ENCODE measurements around the gene EHBP1L1. TPM values are rescaled to one million over a fixed set of nuclear protein-coding genes. Genes with fewer than 3 reads are reported as not detected.

Gene EHBP1L1
- total and polyA plus RNA-seq, 8 donors = 28.5 to 133 (median 36.0) TPM

GRCh38 chr11:65595131-65595530 lies 19.3 kb downstream of the EHBP1L1 start:
- DNase-seq = no peak
- peaks cover 0 to 78% of the 10 kb centered on the region in 2 donors for H3K36me3 ChIP-seq
- intact Hi-C loops (cut with DNase I) = loop anchor here in 1 of 2 donors (10.0 kb wide), 1 partner anchor 50 kb away; no protein-coding TSS in a partner anchor

GRCh38 chr11:65595543-65596281 lies 19.9 kb downstream of the EHBP1L1 start, which contains the start of gene KCNK7:
KCNK7 (minus strand) TSS chr11:65595800; CDS start chr11:65595772, 28 bp downstream.
- no peak for TF ChIP-seq CTCF (IDR thresholded peaks at IDR 0.05)
- Histone ChIP-seq H3K27me3 (no peaks in the 10 kb centered on the region), H3K4me1 (peaks cover 6 to 34% of the 10 kb centered on the region in 2 donors), H3K27ac (peak within 1 kb of the TSS in 1 of 2 donors; percentile 23), H3K9me3 (no peaks in the 10 kb centered on the region), H3K36me3 (peaks cover 0 to 78% of the 10 kb centered on the region in 2 donors), H3K4me3 (no peak within 1 kb of the TSS)
- no peak for ATAC-seq
- intact Hi-C loops (cut with DNase I) = loop anchor here in 1 of 2 donors (10.0 kb wide), 1 partner anchor 51 kb away; no protein-coding TSS in a partner anchor
- DNase-seq = no peak

More at GRCh38 chr11:65595131-65595530, 19.3 kb downstream of the EHBP1L1 start:
- Histone ChIP-seq H3K27me3 (no peaks in the 10 kb centered on the region), H3K4me1 (peaks cover 6 to 38% of the 10 kb centered on the region in 2 donors), H3K9me3 (no peaks in the 10 kb centered on the region), H3K27ac (peak overlapping the region in 1 of 2 donors; percentile 23), H3K4me3 (no peak overlapping the region)
- TF ChIP-seq CTCF (IDR thresholded peaks at IDR 0.05) = no peak
- no peak for ATAC-seq

- no peaks in the 10 kb centered on the region for H3K9me3 ChIP-seq
- no peak overlapping the region for H3K27ac ChIP-seq
- no peak overlapping the region for H3K4me3 ChIP-seq
- intact Hi-C loops (cut with DNase I) = loop anchor here in 1 of 2 donors (10.0 kb wide), 1 partner anchor 52 kb away; no protein-coding TSS in a partner anchor
- H3K4me1 ChIP-seq = peaks cover 6 to 29% of the 10 kb centered on the region in 2 donors
- H3K27me3 ChIP-seq = no peaks in the 10 kb centered on the region
- ATAC-seq (no peak), DNase-seq (no peak)
- TF ChIP-seq CTCF (IDR thresholded peaks at IDR 0.05) = no peak
- peaks cover 0 to 78% of the 10 kb centered on the region in 2 donors for H3K36me3 ChIP-seq
Observed at GRCh38 chr11:65596520-65596919, 20.7 kb downstream of the EHBP1L1 start.

DNA sequence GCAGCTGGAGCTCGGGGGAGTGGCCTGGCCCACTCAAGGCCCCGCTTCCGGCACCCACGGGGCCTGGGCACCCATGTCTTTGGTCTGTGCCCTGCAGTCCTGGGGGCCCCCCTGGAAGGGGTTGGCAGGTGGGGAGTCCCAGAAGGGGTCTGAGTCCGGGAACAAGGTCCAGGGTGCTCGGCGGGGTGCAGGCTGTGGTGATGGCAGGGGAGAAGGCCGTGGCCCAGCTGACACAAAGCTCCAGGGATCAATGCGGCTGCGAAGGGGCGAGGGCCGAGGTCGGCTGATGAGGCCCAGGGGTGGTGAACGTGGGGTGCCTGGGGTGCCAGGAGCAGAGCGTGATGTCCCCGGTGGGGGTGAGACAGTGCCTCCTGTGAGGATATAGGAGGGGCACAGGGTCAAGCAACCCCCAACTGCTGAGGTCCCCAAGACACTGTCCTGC lies 22.4 kb downstream of the EHBP1L1 start:
- Histone ChIP-seq H3K36me3 (peaks cover 0 to 76% of the 10 kb centered on the region in 2 donors), H3K4me3 (no peak overlapping the region), H3K4me1 (peaks cover 4 to 18% of the 10 kb centered on the region in 2 donors), H3K27ac (no peak overlapping the region), H3K27me3 (no peaks in the 10 kb centered on the region), H3K9me3 (no peaks in the 10 kb centered on the region)
- DNase-seq (no peak), ATAC-seq (no peak)
- TF ChIP-seq CTCF (IDR thresholded peaks at IDR 0.05) = no peak
- intact Hi-C loops (cut with DNase I) = loop anchor here in 1 of 2 donors (10.0 kb wide), 1 partner anchor 53 kb away; no protein-coding TSS in a partner anchor
